Epidermal melanocyte (primary cell): ENCODE data around the gene MND1.
"Not testable (repeated sequence)": the region's sequence is repeated elsewhere in the genome, so short reads cannot be mapped to it uniquely, and the experiment has no call there.

ENCODE experiments used
- DNase-seq: peaks from one replicate; pipeline ENCODE4 v3.0.0; 2011; ENCODE audit warnings: low spot score; ENCODE audit not compliant: insufficient read length

The MND1 gene

DNA sequence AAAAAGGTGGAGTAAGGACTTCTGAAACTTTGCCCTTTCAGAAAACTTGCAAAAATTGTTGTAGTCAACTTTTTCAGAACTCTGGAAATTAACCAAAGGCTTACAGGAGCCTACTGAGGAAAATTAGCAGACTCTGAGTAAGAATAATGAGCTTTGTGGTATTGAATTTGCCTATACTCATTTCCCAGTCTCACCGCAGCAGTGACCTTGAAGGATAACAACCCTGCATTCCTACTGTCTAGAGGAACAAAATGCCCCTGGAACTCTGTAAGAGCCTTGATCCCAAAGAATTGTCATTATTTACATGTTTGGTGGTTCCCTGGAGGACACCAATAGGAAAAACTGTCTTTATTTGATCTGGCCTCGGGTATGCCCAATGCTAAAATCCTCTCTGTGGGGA is 57.9 kb downstream of the MND1 start:
- no peak for DNase-seq

GRCh38 chr4:153403726-153404125 is 59.2 kb downstream of the MND1 start:
- DNase-seq: no peak

DNA sequence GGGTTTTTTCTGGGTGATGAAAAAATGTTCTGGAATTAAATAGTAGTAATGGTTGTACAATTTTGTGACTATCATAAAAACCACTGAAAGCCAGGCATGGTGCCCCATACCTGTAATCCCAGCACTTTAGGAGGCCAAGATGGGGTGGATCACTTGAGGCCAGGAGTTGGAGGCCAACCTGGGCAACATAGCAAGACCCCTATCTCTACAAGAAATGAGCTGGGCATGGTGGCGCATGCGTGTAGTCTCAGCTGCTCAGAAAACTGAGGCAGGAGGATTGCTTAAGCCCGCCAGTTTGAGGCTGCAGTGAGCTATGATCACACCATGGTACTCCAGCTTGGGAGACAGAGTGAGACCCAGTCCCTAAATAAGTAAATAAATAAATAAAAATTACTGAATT is 63.4 kb downstream of the MND1 start:
- DNase-seq: no peak

GRCh38 chr4:153408932-153409331 is 64.4 kb downstream of the MND1 start:
- DNase-seq: no peak

- DNase-seq: no peak
Measured at GRCh38 chr4:153409412-153409811, 64.9 kb downstream of the MND1 start.

DNA sequence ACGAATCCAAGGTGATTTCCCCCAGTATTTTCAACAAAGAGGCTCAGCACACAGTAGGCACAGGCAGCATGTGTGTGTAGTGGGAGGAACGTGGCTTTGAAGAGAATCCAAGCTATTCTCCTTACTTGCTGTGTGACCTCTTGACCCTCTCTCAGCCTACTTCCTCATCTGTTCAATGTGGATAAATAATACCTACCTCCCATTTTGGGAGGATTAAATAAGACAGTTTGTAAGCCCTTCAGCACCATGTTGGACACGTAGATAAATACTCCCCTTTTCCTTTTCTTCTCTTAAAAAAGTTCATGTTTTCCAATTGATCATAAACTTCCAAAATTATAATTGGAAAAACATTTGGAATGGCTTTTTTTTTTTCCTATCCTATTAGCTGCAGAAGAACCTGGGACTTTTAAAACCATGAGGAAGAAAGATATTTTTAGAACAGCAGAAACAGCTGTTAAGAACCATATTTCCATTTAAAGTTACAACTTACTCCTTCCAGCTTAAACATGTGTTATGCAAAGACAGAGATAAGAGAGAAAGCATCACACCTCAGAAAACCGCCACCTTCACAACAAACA is 65.5 kb downstream of the MND1 start:
- DNase-seq: no peak

DNA sequence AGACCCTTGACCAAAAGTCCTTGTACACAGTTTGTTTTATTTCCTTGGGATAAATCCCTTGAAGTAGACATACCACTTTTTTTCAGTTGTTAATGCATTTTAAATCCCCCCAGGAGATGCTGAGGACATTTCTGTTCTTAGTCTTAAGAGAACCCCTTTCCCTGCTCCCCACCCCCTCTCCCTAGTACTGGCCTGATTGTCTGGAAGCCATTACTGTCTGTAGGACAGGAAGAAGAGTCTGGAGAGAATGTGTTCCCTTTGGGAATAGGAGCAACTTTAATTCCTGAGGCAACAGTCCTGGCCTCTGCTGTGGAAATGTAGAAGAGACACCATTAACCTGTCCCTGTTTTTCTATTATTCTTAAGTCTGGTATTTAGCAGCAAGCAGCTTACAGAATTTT is 69.4 kb downstream of the MND1 start:
- DNase-seq: no peak

GRCh38 chr4:153416456-153416855 is 72.0 kb downstream of the MND1 start:
- not testable (repeated sequence) for DNase-seq

- no peak for DNase-seq
Measured at GRCh38 chr4:153418121-153418520, 73.6 kb downstream of the MND1 start.

- DNase-seq: peak; percentile 59
Measured at GRCh38 chr4:153418558-153418957, 74.1 kb downstream of the MND1 start.

GRCh38 chr4:153419029-153419428 is 74.5 kb downstream of the MND1 start:
- no peak for DNase-seq

GRCh38 chr4:153419673-153420278 is 75.3 kb downstream of the MND1 start:
- DNase-seq: no peak

GRCh38 chr4:153420361-153420760 is 75.9 kb downstream of the MND1 start:
- DNase-seq: no peak

- no peak for DNase-seq
Measured at GRCh38 chr4:153421941-153422340, 77.5 kb downstream of the MND1 start.

DNA sequence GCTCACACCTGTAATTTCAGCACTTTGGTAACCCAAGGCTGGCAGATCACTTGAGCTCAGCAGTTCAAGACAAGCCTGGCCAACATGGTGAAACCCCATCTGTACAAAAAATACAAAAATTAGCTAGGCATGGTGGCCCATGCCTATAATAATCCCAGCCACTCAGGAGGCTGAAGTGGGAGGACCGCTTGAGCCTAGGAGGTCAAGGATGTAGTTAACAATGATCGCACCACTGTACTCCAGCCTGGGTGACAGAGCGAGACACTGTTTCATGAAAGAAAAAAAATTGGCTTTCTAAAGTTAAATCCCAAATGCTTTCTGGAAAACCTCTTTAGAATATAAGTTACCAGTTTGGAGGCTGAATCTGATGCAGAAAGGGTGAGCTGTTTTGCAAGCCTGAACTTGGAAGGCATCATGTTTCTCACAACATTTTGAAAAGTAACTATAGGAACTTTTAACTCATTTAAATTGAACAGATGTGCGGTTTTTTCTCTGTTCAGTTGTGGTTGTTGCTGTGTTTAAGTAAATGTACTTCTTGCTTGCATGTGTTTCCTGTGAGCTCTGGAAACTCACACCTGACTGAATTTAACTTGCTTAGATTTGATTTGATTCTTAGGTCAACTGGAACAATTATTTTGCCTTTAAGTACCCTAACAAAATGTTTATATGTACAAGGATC is 81.9 kb downstream of the MND1 start:
- no peak for DNase-seq

DNA sequence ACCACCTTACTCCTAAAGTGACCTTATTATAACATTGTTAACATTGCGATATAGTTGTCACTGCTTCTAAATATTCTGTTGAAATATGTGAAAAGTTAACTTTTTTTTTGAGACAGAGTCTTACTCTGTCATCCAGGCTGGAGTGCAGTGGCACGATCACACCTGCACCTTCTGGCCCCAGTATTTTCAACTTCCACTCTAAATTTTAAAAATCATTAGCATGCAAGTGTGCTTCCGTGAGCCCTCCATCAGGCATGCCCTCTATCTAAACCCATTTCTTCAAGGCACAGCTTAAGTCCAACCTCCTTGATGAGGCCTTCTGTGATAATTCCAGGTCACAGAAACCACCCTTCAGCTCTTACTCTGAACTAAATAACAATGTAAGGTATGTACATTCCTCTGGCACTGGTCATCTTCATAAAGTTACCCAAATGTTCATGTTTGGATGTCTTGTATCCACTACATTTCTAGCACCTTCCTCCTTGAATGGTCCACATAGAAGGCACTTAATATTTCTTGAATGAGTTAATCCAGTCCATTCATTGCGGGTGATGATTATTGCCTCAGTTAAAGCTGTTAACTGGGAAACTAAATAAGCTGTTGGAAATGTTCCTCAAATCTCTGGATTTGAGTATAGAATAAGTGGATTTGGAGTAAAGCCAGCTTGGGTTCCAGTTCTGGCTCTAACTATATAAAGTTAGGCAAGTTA is 83.0 kb downstream of the MND1 start:
- DNase-seq: no peak

GRCh38 chr4:153428941-153429475 is 84.5 kb downstream of the MND1 start:
- DNase-seq: no peak

DNA sequence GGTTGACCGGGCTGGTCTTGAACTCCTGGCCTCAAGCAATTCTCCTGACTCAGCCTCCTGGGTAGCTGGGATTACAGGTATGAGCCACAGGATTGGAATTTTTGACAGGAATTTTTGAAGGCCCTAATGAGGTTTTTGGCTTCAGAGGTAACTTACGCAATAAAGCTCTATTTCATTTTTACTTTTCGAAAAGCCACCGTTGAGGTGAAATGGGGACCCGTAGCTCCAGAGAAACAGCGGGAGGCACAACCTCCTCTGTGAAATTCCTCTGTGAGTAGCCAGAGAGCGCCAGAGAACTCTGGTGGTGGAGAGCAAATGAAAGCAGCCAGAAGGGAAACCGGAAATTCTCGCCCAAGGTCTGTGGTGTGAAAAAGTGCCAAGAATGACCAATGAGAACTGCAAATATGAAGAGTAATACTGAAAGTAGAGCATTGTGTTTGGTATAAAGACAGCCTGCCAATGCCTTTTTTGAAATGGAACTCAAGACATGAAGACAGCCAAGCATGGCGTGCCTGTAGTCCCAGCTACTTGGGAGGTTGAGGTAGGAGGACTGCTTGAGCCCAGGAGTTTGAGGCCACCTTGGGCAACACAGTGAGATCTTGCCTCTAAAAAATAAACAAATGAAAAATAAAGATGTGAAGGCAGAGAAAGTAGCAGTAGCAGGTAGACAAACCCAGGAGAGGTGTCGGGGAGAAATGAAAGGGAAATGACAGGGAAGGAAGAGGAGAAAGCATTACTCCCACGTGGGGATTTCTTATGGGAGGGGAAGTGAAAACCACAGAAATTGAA is 88.7 kb downstream of the MND1 start:
- DNase-seq: no peak

DNA sequence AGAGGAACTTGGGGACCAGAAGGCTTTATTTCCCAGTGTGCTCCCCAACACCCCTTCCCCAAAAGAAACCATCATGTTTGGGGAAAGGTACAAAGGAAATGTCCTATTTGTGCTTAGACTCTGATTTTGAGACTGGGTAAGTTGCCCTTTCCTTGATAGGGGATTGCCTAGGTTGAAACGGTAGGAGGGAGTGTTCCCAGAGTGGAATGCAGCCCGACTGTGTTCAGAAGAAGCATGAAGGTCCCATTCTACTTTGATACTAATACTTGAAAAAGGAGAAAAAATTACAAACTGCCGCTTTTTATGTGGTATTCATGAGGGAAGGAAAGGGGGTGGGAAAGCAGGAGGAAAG is 89.2 kb downstream of the MND1 start:
- DNase-seq: no peak

DNA sequence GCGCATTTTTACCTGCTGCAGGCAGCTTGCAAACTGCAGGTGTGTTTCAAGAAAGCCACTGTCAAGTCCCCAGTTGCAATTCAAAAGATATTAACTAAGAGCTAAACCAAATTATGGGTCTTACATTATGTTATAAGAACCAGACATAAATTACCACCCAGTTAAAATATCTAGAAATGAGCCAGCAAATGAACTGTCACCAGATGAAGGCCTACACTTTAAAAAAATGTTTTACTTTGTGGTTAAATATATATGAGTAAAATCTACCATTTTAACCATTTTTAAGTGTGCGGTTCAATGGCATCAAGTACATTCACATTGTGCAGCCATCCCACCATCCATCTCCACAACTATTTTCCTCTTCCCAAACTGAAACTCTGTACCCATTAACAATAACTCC is 89.7 kb downstream of the MND1 start:
- no peak for DNase-seq
